SK-N-SH treated with all-trans-retinoic acid at 6 μM for 48 hours (cell line): Measurements from ENCODE around the gene SRGAP1.

Experiments
- ATAC-seq: fragments of 200-7000 bp; cut with Tn5 transposase; 3 replicates; pipeline ENCODE4 v1.9.1; 2020; ENCODE audit warnings: mild to moderate bottlenecking, moderate library complexity
- ARNTL ChIP-seq: fragments of 450-650 bp; formaldehyde crosslinking; IDR thresholded peaks from 2 replicates; pipeline ENCODE4 v1.5.0; 2020; ENCODE audit warnings: low read depth, mild to moderate bottlenecking, moderate library complexity, borderline replicate concordance
- BACH2 ChIP-seq: fragments of 250-450 bp; sonication (Bioruptor Pico); IDR thresholded peaks from 2 replicates; pipeline ENCODE4 v1.9.0; 2021; ENCODE audit warnings: mild to moderate bottlenecking, borderline replicate concordance
- CREB5 ChIP-seq: fragments of 250-450 bp; sonication (Bioruptor Pico); IDR thresholded peaks from 2 replicates; pipeline ENCODE4 v1.5.1; 2020; ENCODE audit warnings: low read depth, mild to moderate bottlenecking, moderate library complexity
- CSDC2 ChIP-seq: fragments of 250-450 bp; sonication (Bioruptor Pico); IDR thresholded peaks from 2 replicates; pipeline ENCODE4 v1.5.0; 2020; ENCODE audit warnings: mild to moderate bottlenecking, moderate library complexity
- CSRNP3 ChIP-seq: fragments of 250-450 bp; sonication (Bioruptor Pico); IDR thresholded peaks from 2 replicates; pipeline ENCODE4 v1.5.1; 2021; ENCODE audit warnings: mild to moderate bottlenecking, moderate library complexity
- ESRRG ChIP-seq: fragments of 250-450 bp; sonication (Bioruptor Pico); IDR thresholded peaks from 2 replicates; pipeline ENCODE4 v1.6.1; 2021; ENCODE audit warnings: mild to moderate bottlenecking
- GLIS3 ChIP-seq: fragments of 250-450 bp; sonication (Bioruptor Pico); IDR thresholded peaks from 2 replicates; pipeline ENCODE4 v1.5.0; 2020; ENCODE audit warnings: mild to moderate bottlenecking, moderate library complexity
- ISL1 ChIP-seq: fragments of 250-450 bp; sonication (Bioruptor Pico); IDR thresholded peaks from 2 replicates; pipeline ENCODE4 v2.1.2; 2022; ENCODE audit warnings: mild to moderate bottlenecking, moderate library complexity
- OSR1 ChIP-seq: fragments of 250-450 bp; sonication (Bioruptor Pico); IDR thresholded peaks from 2 replicates; pipeline ENCODE4 v1.8.0; 2022; ENCODE audit warnings: moderate library complexity, mild to moderate bottlenecking, inconsistent platforms
- PATZ1 ChIP-seq: fragments of 250-450 bp; sonication (Bioruptor Pico); IDR thresholded peaks from 2 replicates; pipeline ENCODE4 v1.8.0; 2020; ENCODE audit warnings: mild to moderate bottlenecking, moderate library complexity, borderline replicate concordance
- PPARA ChIP-seq: fragments of 250-450 bp; sonication (Bioruptor Pico); IDR thresholded peaks from 2 replicates; pipeline ENCODE4 v1.5.0; 2020; ENCODE audit warnings: mild to moderate bottlenecking, borderline replicate concordance
- SNAI2 ChIP-seq: fragments of 250-450 bp; sonication (Bioruptor Pico); IDR thresholded peaks from 2 replicates; pipeline ENCODE4 v1.5.0; 2020; ENCODE audit warnings: mild to moderate bottlenecking, moderate library complexity
- TCF4 ChIP-seq: fragments of 250-450 bp; sonication (Bioruptor Pico); IDR thresholded peaks from 2 replicates; pipeline ENCODE4 v1.8.0; 2021; ENCODE audit warnings: mild to moderate bottlenecking, moderate library complexity, borderline replicate concordance
- TOX ChIP-seq: fragments of 250-450 bp; sonication (Bioruptor Pico); IDR thresholded peaks from 2 replicates; pipeline ENCODE4 v1.8.0; 2021; ENCODE audit warnings: mild to moderate bottlenecking, moderate library complexity, borderline replicate concordance
- ZC3H10 ChIP-seq: fragments of 250-450 bp; sonication (Bioruptor Pico); IDR thresholded peaks from 2 replicates; pipeline ENCODE4 v1.5.1; 2021; ENCODE audit warnings: mild to moderate bottlenecking, moderate library complexity
- ZFP3 ChIP-seq: fragments of 250-450 bp; sonication (Bioruptor Pico); IDR thresholded peaks from 2 replicates; pipeline ENCODE4 v1.5.0; 2020; ENCODE audit warnings: mild to moderate bottlenecking, moderate library complexity
- ZFP30 ChIP-seq: fragments of 450-650 bp; formaldehyde crosslinking; IDR thresholded peaks from 2 replicates; pipeline ENCODE4 v1.5.0; 2022; ENCODE audit warnings: mild to moderate bottlenecking, moderate library complexity
- ZNF565 ChIP-seq: fragments of 450-650 bp; formaldehyde crosslinking; conservative IDR thresholded peaks from 2 replicates; pipeline ENCODE4 v1.5.0; 2020; ENCODE audit warnings: low read depth, mild to moderate bottlenecking, moderate library complexity
- ZNF70 ChIP-seq: fragments of 450-650 bp; formaldehyde crosslinking; IDR thresholded peaks from 2 replicates; pipeline ENCODE4 v1.5.0; 2020; ENCODE audit warnings: mild to moderate bottlenecking, moderate library complexity
- ZNF8 ChIP-seq: fragments of 450-650 bp; formaldehyde crosslinking; IDR thresholded peaks from 2 replicates; pipeline ENCODE4 v1.5.0; 2020; ENCODE audit warnings: mild to moderate bottlenecking, moderate library complexity
- TF ChIP-seq, protein P1 (sequence below): fragments of 250-450 bp; sonication (Bioruptor Pico); IDR thresholded peaks from 2 replicates; pipeline ENCODE4 v1.5.0; 2020; ENCODE audit warnings: mild to moderate bottlenecking, moderate library complexity
- TF ChIP-seq, protein P2 (sequence below): fragments of 250-450 bp; sonication (Bioruptor Pico); IDR thresholded peaks from 2 replicates; pipeline ENCODE4 v1.8.0; 2021; ENCODE audit warnings: low read depth, mild to moderate bottlenecking, moderate library complexity, borderline replicate concordance

The SRGAP1 gene

GRCh38 chr12:64001439-64001838 is 156.9 kb downstream of the SRGAP1 start:
- no peak for ATAC-seq
- TF ChIP-seq ZFP3 (CRISPR knock-in tag) (no peak), ZC3H10 (CRISPR knock-in tag) (no peak), ZNF8 (no peak), GLIS3 (no peak), TOX (no peak), PATZ1 (no peak), SNAI2 (CRISPR knock-in tag) (no peak), ZNF565 (CRISPR knock-in tag) (no peak), ISL1 (CRISPR knock-in tag) (no peak), CSRNP3 (CRISPR knock-in tag) (no peak), ESRRG (CRISPR knock-in tag) (no peak), ZFP30 (CRISPR knock-in tag) (no peak), PPARA (CRISPR knock-in tag) (no peak)
- TF ChIP-seq, protein P1, sequence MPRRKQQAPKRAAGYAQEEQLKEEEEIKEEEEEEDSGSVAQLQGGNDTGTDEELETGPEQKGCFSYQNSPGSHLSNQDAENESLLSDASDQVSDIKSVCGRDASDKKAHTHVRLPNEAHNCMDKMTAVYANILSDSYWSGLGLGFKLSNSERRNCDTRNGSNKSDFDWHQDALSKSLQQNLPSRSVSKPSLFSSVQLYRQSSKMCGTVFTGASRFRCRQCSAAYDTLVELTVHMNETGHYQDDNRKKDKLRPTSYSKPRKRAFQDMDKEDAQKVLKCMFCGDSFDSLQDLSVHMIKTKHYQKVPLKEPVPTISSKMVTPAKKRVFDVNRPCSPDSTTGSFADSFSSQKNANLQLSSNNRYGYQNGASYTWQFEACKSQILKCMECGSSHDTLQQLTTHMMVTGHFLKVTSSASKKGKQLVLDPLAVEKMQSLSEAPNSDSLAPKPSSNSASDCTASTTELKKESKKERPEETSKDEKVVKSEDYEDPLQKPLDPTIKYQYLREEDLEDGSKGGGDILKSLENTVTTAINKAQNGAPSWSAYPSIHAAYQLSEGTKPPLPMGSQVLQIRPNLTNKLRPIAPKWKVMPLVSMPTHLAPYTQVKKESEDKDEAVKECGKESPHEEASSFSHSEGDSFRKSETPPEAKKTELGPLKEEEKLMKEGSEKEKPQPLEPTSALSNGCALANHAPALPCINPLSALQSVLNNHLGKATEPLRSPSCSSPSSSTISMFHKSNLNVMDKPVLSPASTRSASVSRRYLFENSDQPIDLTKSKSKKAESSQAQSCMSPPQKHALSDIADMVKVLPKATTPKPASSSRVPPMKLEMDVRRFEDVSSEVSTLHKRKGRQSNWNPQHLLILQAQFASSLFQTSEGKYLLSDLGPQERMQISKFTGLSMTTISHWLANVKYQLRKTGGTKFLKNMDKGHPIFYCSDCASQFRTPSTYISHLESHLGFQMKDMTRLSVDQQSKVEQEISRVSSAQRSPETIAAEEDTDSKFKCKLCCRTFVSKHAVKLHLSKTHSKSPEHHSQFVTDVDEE (CRISPR knock-in tag), result no peak
- TF ChIP-seq, protein P2, sequence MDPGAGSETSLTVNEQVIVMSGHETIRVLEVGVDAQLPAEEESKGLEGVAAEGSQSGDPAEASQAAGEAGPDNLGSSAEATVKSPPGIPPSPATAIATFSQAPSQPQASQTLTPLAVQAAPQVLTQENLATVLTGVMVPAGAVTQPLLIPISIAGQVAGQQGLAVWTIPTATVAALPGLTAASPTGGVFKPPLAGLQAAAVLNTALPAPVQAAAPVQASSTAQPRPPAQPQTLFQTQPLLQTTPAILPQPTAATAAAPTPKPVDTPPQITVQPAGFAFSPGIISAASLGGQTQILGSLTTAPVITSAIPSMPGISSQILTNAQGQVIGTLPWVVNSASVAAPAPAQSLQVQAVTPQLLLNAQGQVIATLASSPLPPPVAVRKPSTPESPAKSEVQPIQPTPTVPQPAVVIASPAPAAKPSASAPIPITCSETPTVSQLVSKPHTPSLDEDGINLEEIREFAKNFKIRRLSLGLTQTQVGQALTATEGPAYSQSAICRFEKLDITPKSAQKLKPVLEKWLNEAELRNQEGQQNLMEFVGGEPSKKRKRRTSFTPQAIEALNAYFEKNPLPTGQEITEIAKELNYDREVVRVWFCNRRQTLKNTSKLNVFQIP (CRISPR knock-in tag), result no peak

DNA sequence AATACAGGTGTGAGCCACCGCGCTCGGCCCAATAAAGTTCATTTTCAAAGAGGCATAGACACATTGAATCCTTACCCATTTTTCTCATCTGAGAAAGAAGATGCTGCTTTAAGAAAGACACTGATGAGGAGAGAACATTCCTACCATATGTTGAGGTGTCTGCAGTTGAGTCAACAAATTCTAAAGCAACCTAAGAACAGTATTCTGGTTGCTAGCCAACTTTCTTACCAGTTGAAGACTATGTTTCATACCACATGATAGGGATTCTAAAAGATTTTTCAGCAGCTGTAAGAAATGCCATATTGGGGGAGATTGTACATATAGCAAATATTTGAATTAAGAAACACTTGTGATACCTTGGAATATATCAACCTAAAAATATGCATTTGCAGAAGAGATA is 160.1 kb downstream of the SRGAP1 start:
- ATAC-seq, result no peak
- TF ChIP-seq GLIS3, result no peak

GRCh38 chr12:64006211-64006825 is 161.8 kb downstream of the SRGAP1 start:
- TF ChIP-seq OSR1 (CRISPR knock-in tag), result no peak
- no peak for TF ChIP-seq ZNF70 (CRISPR knock-in tag)
- TF ChIP-seq TCF4, result no peak
- TF ChIP-seq ARNTL (CRISPR knock-in tag), result no peak
- TF ChIP-seq, protein P2 (CRISPR knock-in tag), result no peak
- no peak for TF ChIP-seq PATZ1
- no peak for TF ChIP-seq CSDC2
- TF ChIP-seq ISL1 (CRISPR knock-in tag), result no peak
- TF ChIP-seq CREB5, result no peak
- TF ChIP-seq CSRNP3 (CRISPR knock-in tag), result no peak
- TF ChIP-seq ZFP30 (CRISPR knock-in tag), result no peak
- TF ChIP-seq TOX, result no peak
- no peak for TF ChIP-seq PPARA (CRISPR knock-in tag)
- TF ChIP-seq SNAI2 (CRISPR knock-in tag), result no peak
- TF ChIP-seq BACH2 (CRISPR knock-in tag), result no peak
- no peak for ATAC-seq
